ENCODE measurements around the gene KCNIP3. TPM values are rescaled to one million over a fixed set of nuclear protein-coding genes. Genes with fewer than 3 reads are reported as not detected.

Gene KCNIP3
- total RNA-seq, 4 donors from 2014 or later, result 0.15 to 7.4 (median 2.3) TPM

DNA sequence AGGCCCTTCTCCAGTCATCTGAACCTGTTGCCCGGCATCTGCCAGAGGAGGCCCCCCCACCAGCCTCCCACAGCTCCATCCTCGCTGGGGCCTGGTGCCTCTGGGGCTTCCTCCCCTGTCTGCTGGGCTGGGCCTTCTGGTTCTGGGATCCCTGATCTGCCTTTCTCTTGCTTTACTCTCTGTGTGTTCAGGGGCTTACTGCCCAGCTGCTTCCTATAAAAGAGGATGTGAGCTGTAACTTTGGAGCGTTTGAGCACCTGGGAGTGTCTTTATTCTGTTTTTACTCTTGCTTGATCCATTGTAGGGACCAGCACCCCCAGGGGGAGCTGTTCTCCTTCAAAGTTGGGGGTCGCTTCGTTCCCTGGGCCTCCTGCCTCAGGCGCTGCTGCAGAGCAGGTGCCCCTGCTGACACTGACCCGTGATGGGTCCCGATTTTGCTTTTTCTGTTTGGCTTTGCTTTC lies 82.3 kb downstream of the KCNIP3 start:
- H3K27me3 ChIP-seq, result no peaks in the 10 kb centered on the region
- H3K36me3 ChIP-seq, result peaks cover 0 to 10% (median 0%) of the 10 kb centered on the region in 3 donors
- no peak for DNase-seq
- H3K9me3 ChIP-seq, result no peaks in the 10 kb centered on the region
- intact Hi-C loops (cut with DNase I), result no loop called here
- no peak overlapping the region for H3K4me3 ChIP-seq
- WGBS, 2 donors, result 42 to 57% methylated on average over 8 of the region's 8 CpGs
- TF ChIP-seq POLR2A (IDR thresholded peaks at IDR 0.05) (no peak), CTCF (IDR thresholded peaks at IDR 0.05) (no peak)
- peaks cover 2 to 8% (median 3%) of the 10 kb centered on the region in 3 donors for H3K4me1 ChIP-seq
- H3K27ac ChIP-seq, result no peak overlapping the region

- Histone ChIP-seq H3K27me3 (no peaks in the 10 kb centered on the region), H3K4me1 (peaks cover 6 to 17% (median 10%) of the 10 kb centered on the region in 3 donors), H3K36me3 (peaks cover 0 to 10% (median 0%) of the 10 kb centered on the region in 3 donors), H3K4me3 (no peak overlapping the region), H3K9me3 (no peaks in the 10 kb centered on the region), H3K27ac (no peak overlapping the region)
- no peak for DNase-seq
- no peak for TF ChIP-seq CTCF (IDR thresholded peaks at IDR 0.05)
- no peak for TF ChIP-seq POLR2A (IDR thresholded peaks at IDR 0.05)
- intact Hi-C loops (cut with DNase I), result no loop called here
- WGBS, 2 donors, result 73 to 85% methylated on average over 3 to 5 of the region's 5 CpGs
Observed at GRCh38 chr2:95380280-95380679, 83.1 kb downstream of the KCNIP3 start.

- H3K4me1 ChIP-seq, result peaks cover 6 to 21% (median 10%) of the 10 kb centered on the region in 3 donors
- DNase-seq, result no peak
Observed at GRCh38 chr2:95380731-95381130, 83.6 kb downstream of the KCNIP3 start.

GRCh38 chr2:95381212-95382191 lies 84.4 kb downstream of the KCNIP3 start:
- TF ChIP-seq CTCF (IDR thresholded peaks at IDR 0.05) (no peak), POLR2A (IDR thresholded peaks at IDR 0.05) (no peak)
- Histone ChIP-seq H3K27me3 (no peaks in the 10 kb centered on the region), H3K36me3 (peaks cover 0 to 9% (median 0%) of the 10 kb centered on the region in 3 donors), H3K27ac (no peak overlapping the region), H3K4me3 (no peak overlapping the region), H3K9me3 (no peaks in the 10 kb centered on the region), H3K4me1 (peaks cover 6 to 29% (median 10%) of the 10 kb centered on the region in 3 donors)
- 81 to 83% methylated on average over 14 to 22 of the region's 22 CpGs for WGBS, 2 donors
- intact Hi-C loops (cut with DNase I), result no loop called here
- no peak for DNase-seq

More at GRCh38 chr2:95380731-95381130, 83.6 kb downstream of the KCNIP3 start:
- TF ChIP-seq CTCF (IDR thresholded peaks at IDR 0.05) (no peak), POLR2A (IDR thresholded peaks at IDR 0.05) (no peak)
- peaks cover 0 to 10% (median 0%) of the 10 kb centered on the region in 3 donors for H3K36me3 ChIP-seq
- intact Hi-C loops (cut with DNase I), result no loop called here
- WGBS, 2 donors, result 77 to 82% methylated on average over 5 of the region's 5 CpGs
- H3K27ac ChIP-seq, result no peak overlapping the region
- no peaks in the 10 kb centered on the region for H3K27me3 ChIP-seq
- H3K4me3 ChIP-seq, result no peak overlapping the region
- no peaks in the 10 kb centered on the region for H3K9me3 ChIP-seq

GRCh38 chr2:95382192-95382591 lies 85.0 kb downstream of the KCNIP3 start:
- DNase-seq, result no peak
- TF ChIP-seq CTCF (IDR thresholded peaks at IDR 0.05) (no peak), POLR2A (IDR thresholded peaks at IDR 0.05) (no peak)
- H3K4me1 ChIP-seq, result peaks cover 6 to 33% (median 10%) of the 10 kb centered on the region in 3 donors
- H3K9me3 ChIP-seq, result no peaks in the 10 kb centered on the region
- no peaks in the 10 kb centered on the region for H3K27me3 ChIP-seq
- no peak overlapping the region for H3K27ac ChIP-seq
- WGBS, 2 donors, result 91 to 92% methylated on average over 5 to 7 of the region's 20 CpGs
- intact Hi-C loops (cut with DNase I), result no loop called here
- H3K4me3 ChIP-seq, result no peak overlapping the region
- H3K36me3 ChIP-seq, result peaks cover 0 to 2% (median 0%) of the 10 kb centered on the region in 3 donors

Measured in esophagus squamous epithelium (tissue), 5 donors.